GM21515 (cell line): ENCODE data around the gene THOC6.

ENCODE experiments used
- ATAC-seq: cut with Tn5 transposase; IDR thresholded peaks from one replicate; pipeline ENCODE4 v1.9.1; 2021; ENCODE audit not compliant: unreplicated experiment

Gene THOC6

GRCh38 chr16:3014971-3015370 lies 8.9 kb upstream of the THOC6 start:
- no peak for ATAC-seq

GRCh38 chr16:3015865-3016521 lies 7.8 kb upstream of the THOC6 start:
- ATAC-seq: no peak

- ATAC-seq: no peak
Observed at GRCh38 chr16:3017344-3017743, 6.5 kb upstream of the THOC6 start.

GRCh38 chr16:3017794-3018506 lies 5.9 kb upstream of the THOC6 start, which contains the start of gene CLDN6:
CLDN6 (minus strand) TSS chr16:3018183; CDS start chr16:3016021, 2,162 bp downstream.
- ATAC-seq: no peak

- no peak for ATAC-seq
Observed at GRCh38 chr16:3019594-3020246, 4.1 kb upstream of the THOC6 start.

GRCh38 chr16:3020247-3020603 lies 3.6 kb upstream of the THOC6 start, which contains the start of gene TNFRSF12A:
TNFRSF12A (plus strand) TSS chr16:3020368; CDS start chr16:3020398, 30 bp downstream.
- ATAC-seq: no peak

- ATAC-seq: no peak
Observed at GRCh38 chr16:3020604-3021448, 3.0 kb upstream of the THOC6 start.

GRCh38 chr16:3021449-3022207 lies 2.2 kb upstream of the THOC6 start:
- no peak for ATAC-seq

- ATAC-seq: no peak
Observed at GRCh38 chr16:3022208-3022683, 1.6 kb upstream of the THOC6 start.

GRCh38 chr16:3022684-3023414 lies 986 bp upstream of the THOC6 start:
- ATAC-seq: no peak

- no peak for ATAC-seq
Observed at GRCh38 chr16:3023415-3023668, 493 bp upstream of the THOC6 start.

GRCh38 chr16:3025032-3026002 lies 1.5 kb downstream of the THOC6 start:
- no peak for ATAC-seq

- ATAC-seq: no peak
Observed at GRCh38 chr16:3026003-3026378, 2.2 kb downstream of the THOC6 start.

GRCh38 chr16:3026609-3027488 lies 3.0 kb downstream of the THOC6 start:
- ATAC-seq: no peak

- no peak for ATAC-seq
Observed at GRCh38 chr16:3027489-3027795, 3.6 kb downstream of the THOC6 start.

- ATAC-seq: no peak
Observed at GRCh38 chr16:3027983-3028715, 4.3 kb downstream of the THOC6 start.

- ATAC-seq: no peak
Observed at GRCh38 chr16:3028716-3029319, 5.0 kb downstream of the THOC6 start.
